Measurements from ENCODE around the gene FPGS. TPM values are rescaled to one million over a fixed set of nuclear protein-coding genes. Genes with fewer than 3 reads are reported as not detected.

Gene FPGS
- total RNA-seq, 1 donor from 2014 or later = 61.4 TPM

- Mint-ChIP-seq H3K27ac (no peak overlapping the region), H3K4me3 (no peak overlapping the region), H3K27me3 (ENCODE audit: low read depth) (peaks cover 37% of the 10 kb centered on the region), H3K4me1 (peaks cover 11% of the 10 kb centered on the region), H3K9me3 (no peaks in the 10 kb centered on the region), H3K36me3 (no peaks in the 10 kb centered on the region)
- DNase-seq (ENCODE audit: low spot score in 2 of 2, unreplicated experiment in 2 of 2) = no peak
- no peak for TF ChIP-seq CTCF (IDR thresholded peaks at IDR 0.05; ENCODE audit: unreplicated experiment)
Observed at GRCh38 chr9:127762111-127762676, 40.5 kb upstream of the FPGS start.

GRCh38 chr9:127763918-127764384 is 38.7 kb upstream of the FPGS start:
- DNase-seq (ENCODE audit: low spot score in 2 of 2, unreplicated experiment in 2 of 2) = no peak
- H3K4me3 Mint-ChIP-seq = no peak overlapping the region
- TF ChIP-seq CTCF (IDR thresholded peaks at IDR 0.05; ENCODE audit: unreplicated experiment) = no peak
- H3K4me1 Mint-ChIP-seq = peaks cover 28% of the 10 kb centered on the region
- peak overlapping the region; percentile 56 for H3K27ac Mint-ChIP-seq
- H3K36me3 Mint-ChIP-seq = no peaks in the 10 kb centered on the region
- no peaks in the 10 kb centered on the region for H3K9me3 Mint-ChIP-seq
- H3K27me3 Mint-ChIP-seq (ENCODE audit: low read depth) = peaks cover 28% of the 10 kb centered on the region

GRCh38 chr9:127765418-127765817 is 37.3 kb upstream of the FPGS start:
- DNase-seq (ENCODE audit: low spot score in 2 of 2, unreplicated experiment in 2 of 2) = no peak
- Mint-ChIP-seq H3K9me3 (no peaks in the 10 kb centered on the region), H3K36me3 (no peaks in the 10 kb centered on the region), H3K4me1 (peaks cover 37% of the 10 kb centered on the region), H3K4me3 (no peak overlapping the region), H3K27me3 (ENCODE audit: low read depth) (peaks cover 28% of the 10 kb centered on the region), H3K27ac (no peak overlapping the region)
- TF ChIP-seq CTCF (IDR thresholded peaks at IDR 0.05; ENCODE audit: unreplicated experiment) = no peak

GRCh38 chr9:127767410-127767809 is 35.3 kb upstream of the FPGS start:
- TF ChIP-seq CTCF (IDR thresholded peaks at IDR 0.05; ENCODE audit: unreplicated experiment) = no peak
- Mint-ChIP-seq H3K4me3 (no peak overlapping the region), H3K9me3 (no peaks in the 10 kb centered on the region), H3K27ac (peak overlapping the region; percentile 99), H3K36me3 (no peaks in the 10 kb centered on the region), H3K27me3 (ENCODE audit: low read depth) (peaks cover 20% of the 10 kb centered on the region), H3K4me1 (peaks cover 43% of the 10 kb centered on the region)
- DNase-seq (ENCODE audit: low spot score in 2 of 2, unreplicated experiment in 2 of 2) = no peak

GRCh38 chr9:127767909-127768331 is 34.8 kb upstream of the FPGS start:
- H3K4me3 Mint-ChIP-seq = no peak overlapping the region
- H3K36me3 Mint-ChIP-seq = no peaks in the 10 kb centered on the region
- no peaks in the 10 kb centered on the region for H3K9me3 Mint-ChIP-seq
- peak; percentile 57 to 72 for DNase-seq (ENCODE audit: low spot score in 2 of 2, unreplicated experiment in 2 of 2)
- peak overlapping the region; percentile 99 for H3K27ac Mint-ChIP-seq
- H3K4me1 Mint-ChIP-seq = peaks cover 39% of the 10 kb centered on the region
- no peak for TF ChIP-seq CTCF (IDR thresholded peaks at IDR 0.05; ENCODE audit: unreplicated experiment)
- peaks cover 15% of the 10 kb centered on the region for H3K27me3 Mint-ChIP-seq (ENCODE audit: low read depth)
